ENCODE measurements around the gene MCU.

Gene MCU

GRCh38 chr10:72772031-72772430 lies 80.1 kb downstream of the MCU start:
- FAIRE-seq (peak; percentile 71), DNase-seq (ENCODE audit: insufficient read length, low spot score) (no peak)
- no peak for TF ChIP-seq POLR2A (IDR thresholded peaks at IDR 0.05; ENCODE audit: low read depth, low read length)

DNA sequence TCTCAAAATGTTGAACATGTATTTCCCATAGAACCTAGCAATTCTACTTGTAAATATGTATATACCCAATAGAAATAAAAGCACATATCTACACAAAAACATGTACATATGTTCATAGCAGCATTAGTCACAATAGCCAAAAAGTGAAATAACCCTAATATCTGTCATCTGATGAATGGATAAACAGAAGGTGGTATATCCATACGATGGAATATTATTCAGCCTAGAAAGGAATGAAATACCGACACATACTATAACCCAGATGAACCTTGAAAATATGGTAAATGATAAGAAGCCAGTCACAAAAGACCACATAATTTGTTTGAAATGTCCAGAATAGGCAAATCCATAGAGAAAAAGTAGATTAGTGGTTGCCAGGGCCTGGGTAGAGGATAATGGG lies 87.9 kb downstream of the MCU start:
- peak; percentile 81 for FAIRE-seq
- DNase-seq (ENCODE audit: insufficient read length, low spot score), result no peak
- no peak for TF ChIP-seq POLR2A (IDR thresholded peaks at IDR 0.05; ENCODE audit: low read depth, low read length)

GRCh38 chr10:72782649-72783330 lies 90.8 kb downstream of the MCU start:
- no peak for DNase-seq (ENCODE audit: insufficient read length, low spot score)
- no peak for FAIRE-seq
- no peak for TF ChIP-seq POLR2A (IDR thresholded peaks at IDR 0.05; ENCODE audit: low read depth, low read length)

DNA sequence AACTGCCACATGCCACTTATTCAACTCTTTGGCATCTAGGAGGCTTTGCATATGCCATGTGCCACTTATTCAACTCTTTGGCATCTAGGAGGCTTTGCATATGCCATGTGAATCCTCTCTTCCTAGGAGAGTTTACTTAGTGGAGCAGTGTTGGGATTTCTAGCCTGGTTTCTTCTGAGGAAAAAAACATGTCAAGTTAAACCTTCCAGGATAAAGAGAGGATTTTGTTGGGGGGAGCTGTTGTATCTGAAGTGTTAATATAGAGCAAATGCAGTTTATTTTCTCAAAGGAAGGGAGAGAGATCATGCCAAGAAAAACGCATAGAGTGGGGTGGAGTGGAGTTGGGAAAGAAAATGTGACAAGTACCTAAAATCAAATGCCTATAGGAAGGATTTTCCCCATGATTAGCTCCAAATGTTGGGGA lies 91.5 kb downstream of the MCU start:
- TF ChIP-seq POLR2A (IDR thresholded peaks at IDR 0.05; ENCODE audit: low read depth, low read length), result no peak
- FAIRE-seq, result peak; percentile 95

DNA sequence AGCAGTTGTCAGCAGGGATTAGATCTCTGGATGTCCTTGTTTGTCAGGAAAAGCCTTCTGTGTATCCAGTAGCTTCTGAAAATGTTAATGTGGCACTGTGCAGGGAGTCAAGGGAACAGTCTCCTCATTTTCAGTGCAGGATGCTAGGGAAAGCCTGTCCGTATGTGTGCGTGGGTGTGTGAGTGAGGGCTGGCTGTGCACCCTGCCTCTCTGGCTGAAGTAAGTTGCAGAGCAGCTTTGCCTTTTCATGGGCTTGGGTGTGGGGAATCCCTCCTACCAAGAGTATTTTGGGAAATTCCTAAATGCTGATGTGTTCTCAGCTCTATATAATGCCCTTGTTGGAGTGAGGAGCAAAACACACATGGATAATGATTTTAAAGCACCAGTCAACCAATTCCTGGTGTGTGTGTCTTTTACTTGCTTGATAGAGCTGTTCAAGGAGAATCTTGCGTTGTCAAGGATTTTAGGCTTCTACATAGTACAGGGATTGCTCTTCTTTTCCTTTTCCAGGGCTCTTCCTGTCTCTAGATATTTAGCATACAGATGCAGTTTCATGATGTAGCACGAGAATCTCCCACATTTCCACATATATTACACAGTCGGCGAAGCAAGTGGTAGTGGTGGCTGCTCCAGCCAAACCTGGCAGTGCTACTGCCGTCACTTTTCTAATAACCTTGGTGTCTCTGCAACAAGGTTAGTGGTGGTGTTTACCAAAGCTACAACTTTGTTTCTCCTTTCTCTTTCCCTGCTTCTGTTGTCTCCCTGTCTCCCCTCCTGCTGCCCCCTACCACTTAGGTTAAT lies 92.8 kb downstream of the MCU start:
- TF ChIP-seq POLR2A (IDR thresholded peaks at IDR 0.05; ENCODE audit: low read depth, low read length), result no peak
- FAIRE-seq (peak; percentile 99), DNase-seq (ENCODE audit: insufficient read length, low spot score) (peak; percentile 45)

More for the DNA sequence above, 91.5 kb downstream of the MCU start:
- no peak for DNase-seq (ENCODE audit: insufficient read length, low spot score)

- FAIRE-seq (no peak), DNase-seq (ENCODE audit: insufficient read length, low spot score) (no peak)
- no peak for TF ChIP-seq POLR2A (IDR thresholded peaks at IDR 0.05; ENCODE audit: low read depth, low read length)
Observed at GRCh38 chr10:72785409-72785808, 93.5 kb downstream of the MCU start.

GRCh38 chr10:72790216-72790990 lies 98.5 kb downstream of the MCU start:
- DNase-seq (ENCODE audit: insufficient read length, low spot score) (no peak), FAIRE-seq (no peak)
- TF ChIP-seq POLR2A (IDR thresholded peaks at IDR 0.05; ENCODE audit: low read depth, low read length), result no peak

DNA sequence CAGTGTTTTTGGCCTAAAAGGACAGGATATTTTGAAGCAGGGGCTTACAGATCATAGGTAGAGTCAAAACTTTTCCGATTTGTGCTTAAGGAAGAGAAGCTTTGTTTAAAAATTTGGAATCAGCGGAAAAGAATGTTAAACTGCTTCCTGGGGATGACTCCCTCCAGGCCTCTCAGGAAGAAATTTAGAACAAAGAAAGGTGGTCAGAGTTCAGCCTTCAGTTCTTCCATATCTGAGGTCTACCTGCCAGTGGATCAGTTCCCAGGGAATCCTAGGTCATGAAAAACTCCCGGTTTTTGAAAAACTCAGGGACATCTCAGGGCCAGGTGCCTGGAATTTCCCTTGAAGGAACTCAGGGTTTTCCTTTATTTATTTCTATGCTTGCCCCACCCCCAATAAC lies 100.3 kb downstream of the MCU start:
- DNase-seq (ENCODE audit: insufficient read length, low spot score) (peak; percentile 10), FAIRE-seq (peak; percentile 88)
- no peak for TF ChIP-seq POLR2A (IDR thresholded peaks at IDR 0.05; ENCODE audit: low read depth, low read length)

- FAIRE-seq, result no peak
- TF ChIP-seq POLR2A (IDR thresholded peaks at IDR 0.05; ENCODE audit: low read depth, low read length), result no peak
- DNase-seq (ENCODE audit: insufficient read length, low spot score), result no peak
Observed at GRCh38 chr10:72793752-72794151, 101.8 kb downstream of the MCU start.

GRCh38 chr10:72794260-72794659 lies 102.3 kb downstream of the MCU start:
- no peak for DNase-seq (ENCODE audit: insufficient read length, low spot score)
- FAIRE-seq, result peak; percentile 93
- TF ChIP-seq POLR2A (IDR thresholded peaks at IDR 0.05; ENCODE audit: low read depth, low read length), result no peak

DNA sequence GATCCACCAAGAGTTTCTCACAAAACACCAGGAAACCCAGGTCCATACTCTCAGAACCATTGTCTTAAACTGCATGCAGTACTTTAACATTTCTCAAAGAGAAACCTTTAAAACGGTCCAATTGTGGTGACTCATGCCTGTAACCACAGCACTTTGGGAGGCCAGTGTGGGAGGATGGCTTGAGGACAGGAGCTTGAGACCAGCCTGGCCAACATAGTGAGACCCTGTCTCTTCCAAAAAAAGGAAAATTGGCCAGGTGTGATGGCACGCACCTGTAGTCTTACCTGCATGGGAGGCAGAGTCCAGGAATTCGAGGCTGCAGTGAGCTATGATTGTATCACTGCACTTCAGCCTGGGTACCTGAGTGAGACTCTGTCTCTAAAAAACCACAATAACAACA lies 104.1 kb downstream of the MCU start:
- no peak for TF ChIP-seq POLR2A (IDR thresholded peaks at IDR 0.05; ENCODE audit: low read depth, low read length)
- FAIRE-seq (peak; percentile 69), DNase-seq (ENCODE audit: insufficient read length, low spot score) (no peak)

DNA sequence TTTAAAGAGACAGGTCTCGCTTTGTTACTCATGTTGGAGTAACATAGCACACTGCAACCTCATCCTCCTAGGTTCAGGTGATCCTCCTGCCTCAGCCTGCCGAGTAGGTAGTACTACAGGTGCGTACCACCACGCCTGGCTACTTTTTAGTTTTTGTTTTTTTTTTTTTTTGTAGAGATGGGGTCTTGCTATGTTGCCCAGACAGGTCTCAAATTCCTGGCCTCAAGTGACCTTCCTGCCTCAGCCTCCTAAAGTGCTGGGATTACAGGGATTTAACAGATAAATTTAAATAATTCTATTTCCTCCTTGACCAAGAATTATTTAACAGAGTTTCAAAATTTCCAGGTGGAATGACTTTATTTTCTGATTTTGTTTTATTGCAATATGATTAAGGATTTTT lies 104.6 kb downstream of the MCU start:
- DNase-seq (ENCODE audit: insufficient read length, low spot score) (no peak), FAIRE-seq (no peak)
- TF ChIP-seq POLR2A (IDR thresholded peaks at IDR 0.05; ENCODE audit: low read depth, low read length), result no peak

DNA sequence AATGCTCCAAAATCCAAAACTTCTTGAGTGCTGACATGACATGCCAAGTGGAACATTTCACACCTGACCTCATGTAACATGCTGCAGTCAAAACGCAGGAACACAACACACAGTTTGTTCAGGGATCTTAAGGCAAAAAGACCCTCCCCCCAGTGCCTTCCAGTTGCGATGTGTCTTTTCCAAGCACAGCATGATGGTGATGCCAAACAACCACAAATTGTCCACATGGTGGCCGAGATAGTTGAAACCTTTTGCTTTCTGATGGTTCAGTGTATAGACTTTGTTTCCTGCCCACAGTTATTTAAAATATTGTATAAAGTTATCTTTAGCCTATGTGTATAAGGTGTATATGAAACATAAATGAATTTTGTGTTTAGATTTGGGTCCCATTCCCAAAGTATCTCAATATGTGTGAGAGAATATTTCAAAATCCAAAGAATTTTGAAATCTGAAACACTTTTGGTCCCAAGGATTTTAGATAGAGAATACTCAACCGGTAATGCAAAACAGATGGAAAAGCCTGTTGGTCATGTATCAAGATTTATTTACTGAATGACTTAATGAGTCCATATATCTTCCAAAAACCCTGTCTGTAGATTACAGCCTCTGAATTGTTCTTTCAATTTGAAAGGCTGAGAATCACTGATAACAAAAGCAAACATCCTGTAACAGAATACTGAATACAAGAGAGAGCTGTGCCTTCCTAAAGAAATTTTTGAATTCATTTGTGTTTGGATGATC lies 108.2 kb downstream of the MCU start:
- TF ChIP-seq POLR2A (IDR thresholded peaks at IDR 0.05; ENCODE audit: low read depth, low read length), result no peak
- peak; percentile 60 for FAIRE-seq
- DNase-seq (ENCODE audit: insufficient read length, low spot score), result no peak

- TF ChIP-seq POLR2A (IDR thresholded peaks at IDR 0.05; ENCODE audit: low read depth, low read length), result no peak
Observed at GRCh38 chr10:72800741-72801092, 108.8 kb downstream of the MCU start.

More at GRCh38 chr10:72800741-72801092, 108.8 kb downstream of the MCU start:
- no peak for DNase-seq (ENCODE audit: insufficient read length, low spot score)
- no peak for FAIRE-seq

Measured in H54 (cell line).